HL-60 (cell line): Measurements from ENCODE around the gene TBC1D22A.

Experiments used
- CTCF ChIP-seq: IDR thresholded peaks from one replicate; pipeline ENCODE4 v1.5.1; 2011; ENCODE audit warnings: low read length, control low read depth, inconsistent platforms; ENCODE audit not compliant: insufficient read depth
- POLR2AphosphoS5 ChIP-seq: IDR thresholded peaks from 2 replicates; pipeline ENCODE4 v1.6.1; 2012; ENCODE audit warnings: low read depth
- SPI1 ChIP-seq: IDR thresholded peaks from 2 replicates; pipeline ENCODE4 v1.6.1; 2012; ENCODE audit warnings: low read depth, mild to moderate bottlenecking, borderline replicate concordance

- TF ChIP-seq CTCF: no peak
- TF ChIP-seq POLR2AphosphoS5: no peak
- TF ChIP-seq SPI1: no peak
Observed at GRCh38 chr22:47190276-47190956, 428.0 kb downstream of the TBC1D22A start.
